ENCODE data around the gene GRM3. TPM values are rescaled to one million over a fixed set of nuclear protein-coding genes. Genes with fewer than 3 reads are reported as not detected.

The GRM3 gene
- total and polyA plus RNA-seq, 7 donors: 0.03 TPM; not detected in 6

- H3K27ac ChIP-seq: no peak overlapping the region
- intact Hi-C loops (cut with DNase I): no loop called here
- DNase-seq (no peak), ATAC-seq (no peak)
- no peaks in the 10 kb centered on the region for H3K4me1 ChIP-seq
- 93 to 97% (median 95%) methylated on average over 3 of the region's 3 CpGs for WGBS, 3 donors
- no peak overlapping the region for H3K4me3 ChIP-seq
- H3K9me3 ChIP-seq: no peaks in the 10 kb centered on the region
- H3K27me3 ChIP-seq (ENCODE audit: insufficient read depth in 3 of 3, low read length in 2 of 3): no peaks in the 10 kb centered on the region
- H3K36me3 ChIP-seq (ENCODE audit: insufficient read depth in 1 of 2, low read depth in 1 of 2): no peaks in the 10 kb centered on the region
- TF ChIP-seq CTCF (IDR thresholded peaks at IDR 0.05): no peak
Measured at GRCh38 chr7:86833360-86833759, 189.7 kb downstream of the GRM3 start.

- TF ChIP-seq CTCF (IDR thresholded peaks at IDR 0.05): no peak
- Histone ChIP-seq H3K4me3 (no peak overlapping the region), H3K27ac (no peak overlapping the region), H3K9me3 (no peaks in the 10 kb centered on the region), H3K36me3 (ENCODE audit: insufficient read depth in 1 of 2, low read depth in 1 of 2) (no peaks in the 10 kb centered on the region), H3K4me1 (no peaks in the 10 kb centered on the region), H3K27me3 (ENCODE audit: insufficient read depth in 3 of 3, low read length in 2 of 3) (no peaks in the 10 kb centered on the region)
- intact Hi-C loops (cut with DNase I): no loop called here
- DNase-seq: no peak
- WGBS, 3 donors: 50 to 59% (median 58%) methylated on average over 3 of the region's 3 CpGs
- ATAC-seq: no peak
Measured at GRCh38 chr7:86837235-86837634, 193.5 kb downstream of the GRM3 start.

DNA sequence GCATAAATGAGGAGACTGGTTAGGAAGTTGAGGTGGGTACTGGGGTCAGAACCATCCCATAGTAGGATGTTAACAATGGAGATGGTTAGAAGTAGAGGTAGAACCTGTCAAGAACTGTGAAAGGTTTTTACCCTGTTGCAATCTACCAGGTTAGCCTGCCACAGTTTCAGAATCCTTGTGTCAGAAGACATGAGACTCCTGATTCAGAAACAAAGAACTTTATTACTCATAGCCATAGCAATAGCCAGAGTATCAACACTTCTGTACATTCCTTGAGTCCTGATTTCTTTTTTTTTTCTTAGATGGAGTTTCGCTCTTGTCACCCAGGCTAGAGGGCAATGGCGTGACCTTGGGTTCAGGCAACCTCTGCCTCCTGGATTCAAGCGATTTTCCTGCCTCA, 200.9 kb downstream of the GRM3 start:
- no peak for ATAC-seq
- Histone ChIP-seq H3K4me3 (no peak overlapping the region), H3K27ac (no peak overlapping the region), H3K27me3 (ENCODE audit: insufficient read depth in 3 of 3, low read length in 2 of 3) (no peaks in the 10 kb centered on the region), H3K9me3 (no peaks in the 10 kb centered on the region), H3K4me1 (no peaks in the 10 kb centered on the region), H3K36me3 (ENCODE audit: insufficient read depth in 1 of 2, low read depth in 1 of 2) (no peaks in the 10 kb centered on the region)
- 90 to 97% (median 92%) methylated on average over 3 of the region's 3 CpGs for WGBS, 3 donors
- no peak for DNase-seq
- TF ChIP-seq CTCF (IDR thresholded peaks at IDR 0.05): no peak
- intact Hi-C loops (cut with DNase I): no loop called here

DNA sequence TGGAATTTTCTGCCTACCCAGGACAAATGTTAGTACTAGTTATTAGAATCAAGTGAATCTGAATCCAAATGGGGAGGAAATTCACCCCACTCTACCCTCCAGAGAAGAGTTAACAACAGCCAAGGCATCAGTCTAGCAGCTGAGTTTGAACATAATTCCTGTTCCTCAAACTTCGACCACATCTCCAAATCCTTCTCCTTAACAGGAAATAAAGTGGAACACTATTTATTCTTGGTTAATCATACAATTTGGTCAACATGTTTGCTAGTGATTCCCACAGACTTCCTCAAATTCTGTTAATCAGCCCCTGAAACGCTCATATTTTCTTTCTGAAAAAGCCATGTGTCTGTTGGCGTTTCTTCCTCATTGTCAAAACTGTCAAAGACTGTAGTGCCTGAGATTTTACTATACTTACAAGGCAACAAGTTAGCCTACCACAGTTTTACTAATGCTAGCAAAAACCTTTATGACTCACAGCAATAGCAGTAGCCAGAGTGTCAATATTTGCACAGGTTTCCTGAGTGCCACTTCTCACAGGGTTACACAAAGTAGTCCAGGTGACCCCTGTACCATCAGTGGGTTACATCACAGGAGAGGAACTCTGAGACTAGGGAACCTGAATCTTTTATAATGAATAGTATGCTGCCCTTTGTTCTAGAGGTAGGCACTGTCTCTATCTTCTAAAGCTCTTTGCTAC, 202.9 kb downstream of the GRM3 start:
- Histone ChIP-seq H3K4me1 (no peaks in the 10 kb centered on the region), H3K9me3 (no peaks in the 10 kb centered on the region), H3K27me3 (ENCODE audit: insufficient read depth in 3 of 3, low read length in 2 of 3) (no peaks in the 10 kb centered on the region), H3K36me3 (ENCODE audit: insufficient read depth in 1 of 2, low read depth in 1 of 2) (no peaks in the 10 kb centered on the region), H3K27ac (no peak overlapping the region), H3K4me3 (no peak overlapping the region)
- intact Hi-C loops (cut with DNase I): no loop called here
- WGBS, 3 donors: 65 to 77% (median 71%) methylated on average over 3 of the region's 3 CpGs
- TF ChIP-seq CTCF (IDR thresholded peaks at IDR 0.05): no peak
- ATAC-seq (no peak), DNase-seq (no peak)

DNA sequence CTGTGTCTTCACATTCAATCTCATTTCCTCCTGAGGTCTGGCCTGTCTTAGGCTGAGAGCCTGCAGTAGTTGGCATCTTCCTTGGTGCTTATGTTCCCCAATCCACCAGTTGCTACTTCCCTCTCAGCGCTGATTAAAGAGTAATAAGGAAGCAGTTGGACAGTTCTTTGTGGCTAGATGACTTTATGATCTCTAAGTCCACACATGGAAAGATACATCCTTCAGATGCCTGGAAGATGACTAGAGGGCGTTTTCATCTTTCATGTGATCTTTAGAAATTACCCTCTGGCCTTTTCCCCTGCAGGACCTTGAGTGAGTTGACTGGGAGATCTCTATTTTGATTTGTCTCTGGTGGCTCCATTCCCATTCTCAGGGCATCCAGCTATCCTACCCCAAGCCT, 204.5 kb downstream of the GRM3 start:
- DNase-seq: no peak
- no peaks in the 10 kb centered on the region for H3K9me3 ChIP-seq
- WGBS, 3 donors: 71 to 81% (median 72%) methylated on average over 2 of the region's 2 CpGs
- no peak overlapping the region for H3K4me3 ChIP-seq
- no peaks in the 10 kb centered on the region for H3K36me3 ChIP-seq (ENCODE audit: insufficient read depth in 1 of 2, low read depth in 1 of 2)
- no peak for TF ChIP-seq CTCF (IDR thresholded peaks at IDR 0.05)
- H3K27me3 ChIP-seq (ENCODE audit: insufficient read depth in 3 of 3, low read length in 2 of 3): no peaks in the 10 kb centered on the region
- intact Hi-C loops (cut with DNase I): no loop called here
- no peak for ATAC-seq
- no peaks in the 10 kb centered on the region for H3K4me1 ChIP-seq
- no peak overlapping the region for H3K27ac ChIP-seq
